ENCODE data around the gene ABCC6. TPM values are rescaled to one million over a fixed set of nuclear protein-coding genes. Genes with fewer than 3 reads are reported as not detected.

The ABCC6 gene
- total and polyA plus RNA-seq, 2 of the 13 experiments (the other 11 are each of a cell fraction or from before 2014, with no cell fraction given), result 82.4 to 105 TPM

DNA sequence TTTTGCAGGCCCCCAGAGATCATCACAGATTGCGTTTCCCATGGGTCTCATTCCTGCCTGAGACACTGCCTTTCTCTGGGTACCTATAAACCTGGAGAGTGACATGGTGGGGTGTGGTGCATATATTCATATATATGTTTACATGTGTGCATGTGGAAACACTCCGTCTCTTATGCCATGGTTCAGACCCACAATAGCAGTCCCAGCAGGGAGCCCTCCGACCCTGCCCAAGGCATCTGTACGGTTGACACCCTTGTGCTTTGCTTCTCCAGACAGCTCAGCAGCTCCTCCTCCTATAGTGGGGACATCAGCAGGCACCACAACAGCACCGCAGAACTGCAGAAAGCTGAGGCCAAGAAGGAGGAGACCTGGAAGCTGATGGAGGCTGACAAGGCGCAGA is 116.8 kb downstream of the ABCC6 start:
- WGBS (ENCODE audit: low lambda C conversion rate), result 99% methylated on average over 6 of the region's 6 CpGs
- Histone ChIP-seq H3K9me3 (ENCODE audit: low read length) (no peaks in the 10 kb centered on the region), H3K4me3 (replicated peaks in 1 of 3; ENCODE audit: insufficient read depth in 1 of 3, low read depth in 2 of 3, low read length in 3 of 3) (no peak overlapping the region), H2AFZ (ENCODE audit: low read length) (no peak overlapping the region), H3K4me1 (ENCODE audit: insufficient read depth, low read length) (no peaks in the 10 kb centered on the region), H3K4me2 (ENCODE audit: low read depth, low read length) (no peak overlapping the region), H4K20me1 (ENCODE audit: insufficient read depth, low read length) (no peaks in the 10 kb centered on the region), H3K9ac (ENCODE audit: insufficient read depth, low read depth, low read length) (no peak overlapping the region), H3K79me2 (ENCODE audit: insufficient read depth, low read length) (no peaks in the 10 kb centered on the region), H3K36me3 (replicated peaks in 1 of 2; ENCODE audit: control insufficient read depth in 1 of 2, insufficient read depth in 2 of 2, low read length in 2 of 2) (peaks cover 34 to 68% of the 10 kb centered on the region in 2 experiments), H3K27ac (ENCODE audit: extremely low read length, insufficient read depth, low read length) (no peak overlapping the region), H3K27me3 (ENCODE audit: control insufficient read depth in 1 of 2, insufficient read depth in 2 of 2, low read length in 2 of 2) (no peaks in the 10 kb centered on the region)
- no TSS peak for BruUV-seq (replicated peaks)
- ATAC-seq (no peak), DNase-seq (ENCODE audit: low spot score) (no peak), FAIRE-seq (no peak)
- in situ Hi-C loops (cut with HindIII; ENCODE audit: extremely low pct_ligation_motif_present, low pct_unique_long_range_greater_than_20kb) (no loop called here), intact Hi-C loops (cut with micrococcal nuclease; ENCODE audit: unreplicated experiment) (no loop called here)
- POLR2A ChIA-PET, result no interaction called here
- CTCF ChIA-PET (ENCODE audit: low intra/inter-chr PET ratio, low total read pairs), result no interaction called here
- peak; percentile 23 for TF ChIP-seq RBM22 (optimal IDR thresholded peaks at IDR 0.05; ENCODE audit: low read length)
- no peak for TF ChIP-seq KDM4B (CRISPR knock-in tag; IDR thresholded peaks at IDR 0.05)

DNA sequence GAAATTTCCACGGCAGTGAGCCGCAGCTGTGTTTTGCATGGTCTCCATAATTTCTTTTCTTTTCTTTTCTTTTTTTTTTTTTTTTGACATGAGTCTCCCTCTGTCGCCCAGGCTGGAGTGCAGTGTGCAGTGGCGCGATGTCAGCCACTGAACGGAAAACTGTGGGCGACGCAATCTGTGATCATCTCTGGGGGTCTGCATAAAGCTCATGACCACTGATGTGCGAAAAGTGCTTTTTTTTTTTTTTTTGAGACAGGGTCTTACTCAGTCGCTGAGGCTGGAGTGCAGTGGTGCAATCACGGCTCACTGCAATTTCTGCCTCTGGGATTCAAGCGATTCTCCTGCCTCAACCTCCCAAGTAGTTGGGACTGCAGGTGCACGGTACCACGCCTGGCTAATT is 117.6 kb downstream of the ABCC6 start:
- Histone ChIP-seq H2AFZ (ENCODE audit: low read length) (no peak overlapping the region), H3K4me1 (ENCODE audit: insufficient read depth, low read length) (no peaks in the 10 kb centered on the region), H3K9me3 (ENCODE audit: low read length) (no peaks in the 10 kb centered on the region), H3K36me3 (replicated peaks in 1 of 2; ENCODE audit: control insufficient read depth in 1 of 2, insufficient read depth in 2 of 2, low read length in 2 of 2) (peaks cover 34 to 62% of the 10 kb centered on the region in 2 experiments), H3K9ac (ENCODE audit: insufficient read depth, low read depth, low read length) (no peak overlapping the region), H3K27ac (ENCODE audit: extremely low read length, insufficient read depth, low read length) (no peak overlapping the region), H3K4me3 (replicated peaks in 1 of 3; ENCODE audit: insufficient read depth in 1 of 3, low read depth in 2 of 3, low read length in 3 of 3) (no peak overlapping the region), H3K27me3 (ENCODE audit: control insufficient read depth in 1 of 2, insufficient read depth in 2 of 2, low read length in 2 of 2) (no peaks in the 10 kb centered on the region), H3K4me2 (ENCODE audit: low read depth, low read length) (no peak overlapping the region), H3K79me2 (ENCODE audit: insufficient read depth, low read length) (no peaks in the 10 kb centered on the region), H4K20me1 (ENCODE audit: insufficient read depth, low read length) (no peaks in the 10 kb centered on the region)
- FAIRE-seq (no peak), ATAC-seq (no peak), DNase-seq (ENCODE audit: low spot score) (no peak)
- 85% methylated on average over 14 of the region's 14 CpGs for WGBS (ENCODE audit: low lambda C conversion rate)
- CTCF ChIA-PET (ENCODE audit: low intra/inter-chr PET ratio, low total read pairs), result no interaction called here
- POLR2A ChIA-PET, result no interaction called here
- intact Hi-C loops (cut with micrococcal nuclease; ENCODE audit: unreplicated experiment), result no loop called here
- no TSS peak for BruUV-seq (replicated peaks)
- in situ Hi-C loops (cut with HindIII; ENCODE audit: extremely low pct_ligation_motif_present, low pct_unique_long_range_greater_than_20kb), result no loop called here
- TF ChIP-seq POLR2A (IDR thresholded peaks at IDR 0.05; ENCODE audit: insufficient read depth in 1 of 2, low read depth in 2 of 2, low read length in 2 of 2) (no peak), ZNF564 (CRISPR knock-in tag; IDR thresholded peaks at IDR 0.05) (no peak), ZNF274 (CRISPR knock-in tag; IDR thresholded peaks at IDR 0.05) (no peak), ZNF678 (CRISPR knock-in tag; IDR thresholded peaks at IDR 0.05) (no peak), TEAD2 (CRISPR knock-in tag; IDR thresholded peaks at IDR 0.05) (no peak), RFX1 (IDR thresholded peaks at IDR 0.05) (no peak), ZBTB1 (CRISPR knock-in tag; IDR thresholded peaks at IDR 0.05; ENCODE audit: borderline replicate concordance) (no peak), ZNF598 (CRISPR knock-in tag; IDR thresholded peaks at IDR 0.05; ENCODE audit: borderline replicate concordance) (no peak), FOXA3 (CRISPR knock-in tag; IDR thresholded peaks at IDR 0.05) (no peak), ZNF335 (CRISPR knock-in tag; IDR thresholded peaks at IDR 0.05) (no peak), ARID2 (CRISPR knock-in tag; IDR thresholded peaks at IDR 0.05; ENCODE audit: borderline replicate concordance) (no peak), CEBPG (CRISPR knock-in tag; IDR thresholded peaks at IDR 0.05) (no peak)
- TF ChIP-seq, protein P1, sequence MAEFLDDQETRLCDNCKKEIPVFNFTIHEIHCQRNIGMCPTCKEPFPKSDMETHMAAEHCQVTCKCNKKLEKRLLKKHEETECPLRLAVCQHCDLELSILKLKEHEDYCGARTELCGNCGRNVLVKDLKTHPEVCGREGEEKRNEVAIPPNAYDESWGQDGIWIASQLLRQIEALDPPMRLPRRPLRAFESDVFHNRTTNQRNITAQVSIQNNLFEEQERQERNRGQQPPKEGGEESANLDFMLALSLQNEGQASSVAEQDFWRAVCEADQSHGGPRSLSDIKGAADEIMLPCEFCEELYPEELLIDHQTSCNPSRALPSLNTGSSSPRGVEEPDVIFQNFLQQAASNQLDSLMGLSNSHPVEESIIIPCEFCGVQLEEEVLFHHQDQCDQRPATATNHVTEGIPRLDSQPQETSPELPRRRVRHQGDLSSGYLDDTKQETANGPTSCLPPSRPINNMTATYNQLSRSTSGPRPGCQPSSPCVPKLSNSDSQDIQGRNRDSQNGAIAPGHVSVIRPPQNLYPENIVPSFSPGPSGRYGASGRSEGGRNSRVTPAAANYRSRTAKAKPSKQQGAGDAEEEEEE (CRISPR knock-in tag; IDR thresholded peaks at IDR 0.05; ENCODE audit: borderline replicate concordance), result no peak
- TF ChIP-seq, protein P2, sequence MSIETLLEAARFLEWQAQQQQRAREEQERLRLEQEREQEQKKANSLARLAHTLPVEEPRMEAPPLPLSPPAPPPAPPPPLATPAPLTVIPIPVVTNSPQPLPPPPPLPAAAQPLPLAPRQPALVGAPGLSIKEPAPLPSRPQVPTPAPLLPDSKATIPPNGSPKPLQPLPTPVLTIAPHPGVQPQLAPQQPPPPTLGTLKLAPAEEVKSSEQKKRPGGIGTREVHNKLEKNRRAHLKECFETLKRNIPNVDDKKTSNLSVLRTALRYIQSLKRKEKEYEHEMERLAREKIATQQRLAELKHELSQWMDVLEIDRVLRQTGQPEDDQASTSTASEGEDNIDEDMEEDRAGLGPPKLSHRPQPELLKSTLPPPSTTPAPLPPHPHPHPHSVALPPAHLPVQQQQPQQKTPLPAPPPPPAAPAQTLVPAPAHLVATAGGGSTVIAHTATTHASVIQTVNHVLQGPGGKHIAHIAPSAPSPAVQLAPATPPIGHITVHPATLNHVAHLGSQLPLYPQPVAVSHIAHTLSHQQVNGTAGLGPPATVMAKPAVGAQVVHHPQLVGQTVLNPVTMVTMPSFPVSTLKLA (IDR thresholded peaks at IDR 0.05), result no peak
- TF ChIP-seq, protein P3, sequence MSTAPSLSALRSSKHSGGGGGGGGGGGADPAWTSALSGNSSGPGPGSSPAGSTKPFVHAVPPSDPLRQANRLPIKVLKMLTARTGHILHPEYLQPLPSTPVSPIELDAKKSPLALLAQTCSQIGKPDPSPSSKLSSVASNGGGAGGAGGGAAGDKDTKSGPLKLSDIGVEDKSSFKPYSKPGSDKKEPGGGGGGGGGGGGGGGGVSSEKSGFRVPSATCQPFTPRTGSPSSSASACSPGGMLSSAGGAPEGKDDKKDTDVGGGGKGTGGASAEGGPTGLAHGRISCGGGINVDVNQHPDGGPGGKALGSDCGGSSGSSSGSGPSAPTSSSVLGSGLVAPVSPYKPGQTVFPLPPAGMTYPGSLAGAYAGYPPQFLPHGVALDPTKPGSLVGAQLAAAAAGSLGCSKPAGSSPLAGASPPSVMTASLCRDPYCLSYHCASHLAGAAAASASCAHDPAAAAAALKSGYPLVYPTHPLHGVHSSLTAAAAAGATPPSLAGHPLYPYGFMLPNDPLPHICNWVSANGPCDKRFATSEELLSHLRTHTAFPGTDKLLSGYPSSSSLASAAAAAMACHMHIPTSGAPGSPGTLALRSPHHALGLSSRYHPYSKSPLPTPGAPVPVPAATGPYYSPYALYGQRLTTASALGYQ (CRISPR knock-in tag; IDR thresholded peaks at IDR 0.05), result no peak

Data from HepG2 (cell line).